Glomerular visceral epithelial cell (primary cell): ENCODE data around the gene EBLN1.
"Not testable (repeated sequence)": the region's sequence is repeated elsewhere in the genome, so short reads cannot be mapped to it uniquely, and the experiment has no call there.

Experiments
- DNase-seq: peaks from one replicate; pipeline ENCODE4 v3.0.0-alpha.2; 2016; ENCODE audit errors: extremely low spot score

The EBLN1 gene

GRCh38 chr10:22228167-22228938 lies 10.5 kb upstream of the EBLN1 start:
- no peak for DNase-seq

GRCh38 chr10:22226599-22226998 lies 8.8 kb upstream of the EBLN1 start:
- no peak for DNase-seq

- no peak for DNase-seq
Measured at GRCh38 chr10:22222236-22223190, 4.7 kb upstream of the EBLN1 start.

GRCh38 chr10:22219308-22219707 lies 1.5 kb upstream of the EBLN1 start:
- DNase-seq, result no peak

- no peak for DNase-seq
Measured at GRCh38 chr10:22218448-22218847, 633 bp upstream of the EBLN1 start.

- not testable (repeated sequence) for DNase-seq
Measured at GRCh38 chr10:22217084-22217483, 731 bp downstream of the EBLN1 start.

GRCh38 chr10:22210267-22210666 lies 7.5 kb downstream of the EBLN1 start:
- no peak for DNase-seq

- no peak for DNase-seq
Measured at GRCh38 chr10:22193945-22194344, 23.9 kb downstream of the EBLN1 start.

GRCh38 chr10:22185586-22185985 lies 32.2 kb downstream of the EBLN1 start:
- no peak for DNase-seq

- DNase-seq, result no peak
Measured at GRCh38 chr10:22183771-22184461, 33.9 kb downstream of the EBLN1 start.

GRCh38 chr10:22180724-22181123 lies 37.1 kb downstream of the EBLN1 start:
- no peak for DNase-seq

GRCh38 chr10:22174442-22174841 lies 43.4 kb downstream of the EBLN1 start:
- no peak for DNase-seq

GRCh38 chr10:22171131-22171530 lies 46.7 kb downstream of the EBLN1 start:
- no peak for DNase-seq

GRCh38 chr10:22170582-22170981 lies 47.2 kb downstream of the EBLN1 start:
- DNase-seq, result no peak

- DNase-seq, result no peak
Measured at GRCh38 chr10:22159979-22160378, 57.8 kb downstream of the EBLN1 start.

- DNase-seq, result no peak
Measured at GRCh38 chr10:22159180-22159579, 58.6 kb downstream of the EBLN1 start.
